HAP-1 (cell line): ENCODE results near the gene TPT1.
"Not testable (repeated sequence)": the region's sequence is repeated elsewhere in the genome, so short reads cannot be mapped to it uniquely, and the experiment has no call there.

Source experiments
- DNase-seq, 2 experiments: peaks; one replicate each; pipeline ENCODE4 v3.0.0-alpha.2; 2016 to 2020; ENCODE audit warnings: low spot score in 2 of 2
- H3K27me3 ChIP-seq: fragments of 250-450 bp; sonication (Bioruptor Pico); 2 replicates; pipeline ENCODE4 v1.5.1; 2020; ENCODE audit warnings: low read depth, mild to moderate bottlenecking, moderate library complexity
- H3K36me3 ChIP-seq: fragments of 250-450 bp; sonication (Bioruptor Pico); replicated peaks from 2 replicates; pipeline ENCODE4 v1.5.1; 2020; ENCODE audit warnings: mild to moderate bottlenecking
- H3K4me1 ChIP-seq: fragments of 250-450 bp; sonication (Bioruptor Pico); 2 replicates; pipeline ENCODE4 v1.5.1; 2020; ENCODE audit warnings: mild to moderate bottlenecking
- H3K4me3 ChIP-seq: fragments of 250-450 bp; sonication (Bioruptor Pico); 2 replicates; pipeline ENCODE4 v1.5.1; 2020; ENCODE audit warnings: mild to moderate bottlenecking, moderate library complexity
- H3K9me3 ChIP-seq: fragments of 250-450 bp; sonication (Bioruptor Pico); 2 replicates; pipeline ENCODE4 v1.5.1; 2020; ENCODE audit warnings: mild to moderate bottlenecking, moderate library complexity
- in situ Hi-C: fragments of 300-500 bp; cut with MboI; formaldehyde crosslinking; loops from 3 replicates; pipeline ENCODE4 v1.14.3; 2020; ENCODE audit warnings: low sequenced_read_pairs, inconsistent platforms, mixed read lengths

Gene TPT1

DNA sequence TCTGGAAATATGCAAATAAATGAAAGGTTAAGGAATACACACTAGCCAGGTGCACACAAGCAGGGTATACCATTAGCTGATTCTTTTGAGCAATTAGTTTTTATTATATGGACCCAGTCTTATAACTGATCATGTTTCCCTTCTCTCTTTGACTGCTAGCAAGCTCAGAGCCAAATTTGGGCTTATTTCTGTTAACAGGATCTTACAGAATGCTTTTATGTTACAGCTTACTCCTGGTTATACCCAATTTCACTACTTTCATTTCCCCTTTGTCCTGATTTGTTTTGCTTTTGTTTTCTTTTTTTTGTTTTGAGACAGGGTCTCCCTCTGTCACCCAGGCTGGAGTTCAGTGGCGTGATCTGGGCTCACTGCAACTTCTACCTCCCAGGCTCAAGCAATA is 12.9 kb upstream of the TPT1 start:
- H3K4me1 ChIP-seq = no peaks in the 10 kb centered on the region
- peaks cover 29% of the 10 kb centered on the region for H3K36me3 ChIP-seq
- no peak overlapping the region for H3K4me3 ChIP-seq

GRCh38 chr13:45352031-45352430 is 11.0 kb upstream of the TPT1 start:
- DNase-seq = no peak
- Histone ChIP-seq H3K36me3 (peaks cover 29% of the 10 kb centered on the region), H3K9me3 (no peaks in the 10 kb centered on the region), H3K4me1 (no peaks in the 10 kb centered on the region), H3K27me3 (no peaks in the 10 kb centered on the region), H3K4me3 (no peak overlapping the region)
- in situ Hi-C loops = loop anchor here (25.0 kb wide), 1 partner anchor 135 kb away; no protein-coding TSS in a partner anchor

More for the DNA sequence above, 12.9 kb upstream of the TPT1 start:
- H3K27me3 ChIP-seq = no peaks in the 10 kb centered on the region
- H3K9me3 ChIP-seq = no peaks in the 10 kb centered on the region
- DNase-seq = no peak
- in situ Hi-C loops = loop anchor here (25.0 kb wide), 1 partner anchor 133 kb away; no protein-coding TSS in a partner anchor

GRCh38 chr13:45350152-45350551 is 9.2 kb upstream of the TPT1 start:
- no peak overlapping the region for H3K4me3 ChIP-seq
- no peaks in the 10 kb centered on the region for H3K27me3 ChIP-seq
- DNase-seq = no peak
- H3K4me1 ChIP-seq = no peaks in the 10 kb centered on the region
- no peaks in the 10 kb centered on the region for H3K9me3 ChIP-seq
- peaks cover 26% of the 10 kb centered on the region for H3K36me3 ChIP-seq
- in situ Hi-C loops = loop anchor here (25.0 kb wide), 1 partner anchor 137 kb away; no protein-coding TSS in a partner anchor

- Histone ChIP-seq H3K4me1 (no peaks in the 10 kb centered on the region), H3K36me3 (peaks cover 24% of the 10 kb centered on the region), H3K4me3 (no peak overlapping the region), H3K27me3 (no peaks in the 10 kb centered on the region), H3K9me3 (no peaks in the 10 kb centered on the region)
- in situ Hi-C loops = no loop called here
- DNase-seq = no peak
Observed at GRCh38 chr13:45349438-45349837, 8.5 kb upstream of the TPT1 start.

DNA sequence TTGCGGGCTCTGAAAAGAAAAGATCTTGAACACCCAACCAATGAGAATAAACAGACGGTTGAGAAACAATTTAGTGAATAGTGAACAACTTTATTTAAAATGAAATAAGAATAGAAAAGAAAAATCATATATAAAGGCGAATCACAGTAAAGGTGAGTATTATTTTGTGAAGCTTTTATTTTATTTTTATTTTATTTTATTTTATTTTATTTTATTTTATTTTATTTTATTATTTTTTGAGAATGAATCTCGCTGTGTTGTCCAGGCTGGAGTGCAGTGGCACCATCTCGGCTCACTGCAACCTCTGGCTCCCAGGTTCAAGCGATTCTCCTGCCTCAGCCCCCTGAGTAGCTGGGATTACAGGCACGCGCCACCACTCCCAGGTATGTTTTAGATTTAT is 3.1 kb upstream of the TPT1 start:
- H3K9me3 ChIP-seq, H3K4me3 ChIP-seq, H3K27me3 ChIP-seq, DNase-seq, in situ Hi-C loops: not testable (repeated sequence)
- Histone ChIP-seq H3K4me1 (peaks cover 11% of the 10 kb centered on the region), H3K36me3 (peaks cover 19% of the 10 kb centered on the region)

- in situ Hi-C loops, H3K4me3 ChIP-seq, DNase-seq, H3K9me3 ChIP-seq, H3K27me3 ChIP-seq: not testable (repeated sequence)
- Histone ChIP-seq H3K36me3 (peaks cover 29% of the 10 kb centered on the region), H3K4me1 (peaks cover 19% of the 10 kb centered on the region)
Observed at GRCh38 chr13:45343102-45343501, 2.1 kb upstream of the TPT1 start.

GRCh38 chr13:45342668-45343067 is 1.7 kb upstream of the TPT1 start:
- H3K4me3 ChIP-seq = peak overlapping the region; percentile 92; the same call in 1 of the 2 replicates
- in situ Hi-C loops, H3K27me3 ChIP-seq, H3K9me3 ChIP-seq, DNase-seq: not testable (repeated sequence)
- peaks cover 19% of the 10 kb centered on the region for H3K4me1 ChIP-seq
- peaks cover 33% of the 10 kb centered on the region for H3K36me3 ChIP-seq

- no peak for DNase-seq
Observed at GRCh38 chr13:45341799-45342500, 967 bp upstream of the TPT1 start.

GRCh38 chr13:45340422-45341033 is 455 bp downstream of the TPT1 start:
- in situ Hi-C loops = no loop called here
- no peaks in the 10 kb centered on the region for H3K9me3 ChIP-seq
- peaks cover 54% of the 10 kb centered on the region for H3K36me3 ChIP-seq
- no peaks in the 10 kb centered on the region for H3K27me3 ChIP-seq
- H3K4me1 ChIP-seq = peaks cover 19% of the 10 kb centered on the region
- peak; percentile 78 to 90 for DNase-seq
- peak overlapping the region; percentile 92 for H3K4me3 ChIP-seq

More at GRCh38 chr13:45341799-45342500, 967 bp upstream of the TPT1 start:
- H3K4me3 ChIP-seq = peak overlapping the region; percentile 92
- in situ Hi-C loops = no loop called here
- peaks cover 40% of the 10 kb centered on the region for H3K36me3 ChIP-seq
- no peaks in the 10 kb centered on the region for H3K9me3 ChIP-seq
- peaks cover 19% of the 10 kb centered on the region for H3K4me1 ChIP-seq
- H3K27me3 ChIP-seq = no peaks in the 10 kb centered on the region

DNA sequence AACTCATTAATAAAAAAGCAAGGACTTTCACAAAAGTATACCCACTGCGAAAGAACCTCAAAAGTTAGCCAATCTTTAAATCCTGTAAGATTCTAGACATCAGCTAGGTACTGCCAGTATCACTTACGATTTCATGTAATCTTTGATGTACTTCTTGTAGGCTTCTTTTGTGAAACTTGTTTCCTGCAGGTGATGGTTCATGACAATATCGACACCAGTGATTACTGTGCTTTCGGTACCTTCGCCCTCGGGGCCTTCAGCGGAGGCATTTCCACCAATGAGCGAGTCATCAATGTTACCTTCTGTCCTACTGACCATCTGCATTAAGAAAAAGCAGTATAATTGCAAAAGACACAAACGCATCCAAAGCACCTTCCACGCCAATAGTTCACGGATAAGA is 1.1 kb downstream of the TPT1 start:
- Histone ChIP-seq H3K4me1 (peaks cover 19% of the 10 kb centered on the region), H3K4me3 (peak overlapping the region; percentile 92), H3K36me3 (peaks cover 61% of the 10 kb centered on the region), H3K9me3 (no peaks in the 10 kb centered on the region), H3K27me3 (no peaks in the 10 kb centered on the region)
- in situ Hi-C loops = no loop called here
- DNase-seq = no peak

DNA sequence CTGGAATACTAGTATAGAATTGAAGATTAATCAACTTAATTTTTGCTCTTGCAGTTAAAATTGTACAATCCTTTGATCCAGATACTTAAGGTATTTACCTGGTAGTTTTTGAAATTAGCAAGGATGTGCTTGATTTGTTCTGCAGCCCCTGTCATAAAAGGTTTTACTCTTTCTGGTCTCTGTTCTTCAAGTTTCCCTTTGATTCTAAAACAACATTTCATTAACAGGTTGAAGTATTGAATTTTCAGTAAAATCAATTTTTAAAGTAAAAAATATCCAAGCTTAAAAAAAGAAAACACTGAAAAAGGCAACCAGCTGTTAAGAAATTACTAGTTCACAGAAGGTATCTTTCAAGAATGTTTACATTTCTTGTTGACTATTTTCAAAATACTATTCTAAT is 1.6 kb downstream of the TPT1 start:
- Histone ChIP-seq H3K4me3 (peak overlapping the region; percentile 92), H3K27me3 (no peaks in the 10 kb centered on the region), H3K9me3 (no peaks in the 10 kb centered on the region), H3K36me3 (peaks cover 66% of the 10 kb centered on the region), H3K4me1 (peaks cover 19% of the 10 kb centered on the region)
- in situ Hi-C loops = no loop called here
- no peak for DNase-seq

- no peak for DNase-seq
- H3K4me1 ChIP-seq = peaks cover 19% of the 10 kb centered on the region
- H3K9me3 ChIP-seq = no peaks in the 10 kb centered on the region
- peaks cover 69% of the 10 kb centered on the region for H3K36me3 ChIP-seq
- no peak overlapping the region for H3K4me3 ChIP-seq
- in situ Hi-C loops = no loop called here
- no peaks in the 10 kb centered on the region for H3K27me3 ChIP-seq
Observed at GRCh38 chr13:45337803-45338202, 3.2 kb downstream of the TPT1 start.

DNA sequence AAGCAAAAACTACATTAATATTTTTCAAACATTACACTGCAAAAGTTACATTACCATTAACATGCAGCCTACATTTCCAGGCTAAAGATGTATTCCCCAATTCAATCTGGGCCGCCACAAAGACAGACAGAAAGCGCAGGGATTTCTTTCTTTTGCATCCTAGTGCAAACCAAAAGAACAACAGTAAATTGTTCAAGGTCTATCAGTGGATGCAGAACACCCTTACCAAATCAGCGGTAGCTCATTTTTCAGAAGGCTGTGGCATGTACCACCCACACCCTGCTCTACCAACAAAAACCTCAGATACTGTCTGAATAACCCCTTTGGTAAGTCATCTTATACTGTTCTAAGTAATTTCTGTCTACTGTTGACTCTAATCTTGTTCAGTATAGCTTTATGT is 3.6 kb downstream of the TPT1 start:
- in situ Hi-C loops = no loop called here

GRCh38 chr13:45336025-45336800 is 4.8 kb downstream of the TPT1 start:
- peaks cover 16% of the 10 kb centered on the region for H3K4me1 ChIP-seq
- H3K4me3 ChIP-seq = no peak overlapping the region
- H3K27me3 ChIP-seq = no peaks in the 10 kb centered on the region
- DNase-seq = no peak
- no peaks in the 10 kb centered on the region for H3K9me3 ChIP-seq
- in situ Hi-C loops = no loop called here
- H3K36me3 ChIP-seq = peaks cover 69% of the 10 kb centered on the region

More for the DNA sequence above, 3.6 kb downstream of the TPT1 start:
- DNase-seq = no peak
- no peaks in the 10 kb centered on the region for H3K9me3 ChIP-seq
- H3K4me3 ChIP-seq = no peak overlapping the region
- H3K36me3 ChIP-seq = peaks cover 69% of the 10 kb centered on the region
- H3K27me3 ChIP-seq = no peaks in the 10 kb centered on the region
- peaks cover 19% of the 10 kb centered on the region for H3K4me1 ChIP-seq
